ENCODE data around the gene MARS1.
A peak's percentile ranks its signal among the peaks of the same experiment; 100 is the strongest.

The MARS1 gene

GRCh38 chr12:57452181-57452936 lies 35.5 kb upstream of the MARS1 start (continued):
- TF ChIP-seq AEBP2 (tag by site-specific recombination; IDR thresholded peaks at IDR 0.05; ENCODE audit: borderline replicate concordance), result no peak
- peak; percentile 47; the same call in 1 of the 2 replicates for TF ChIP-seq ZNF335 (tag by site-specific recombination; conservative IDR thresholded peaks at IDR 0.05)
- peak; percentile 22; the same call in 1 of the 2 replicates for TF ChIP-seq SP2 (tag by site-specific recombination; IDR thresholded peaks at IDR 0.05)
- no peak for TF ChIP-seq ZNF704 (tag by site-specific recombination; IDR thresholded peaks at IDR 0.05)
- no peak for TF ChIP-seq ZNF19 (tag by site-specific recombination; IDR thresholded peaks at IDR 0.05; ENCODE audit: low read depth)
- TF ChIP-seq ZNF529 (tag by site-specific recombination; IDR thresholded peaks at IDR 0.05; ENCODE audit: insufficient replicate concordance), result no peak
- TF ChIP-seq ZNF645 (tag by site-specific recombination; IDR thresholded peaks at IDR 0.05), result no peak
- TF ChIP-seq ZNF501 (tag by site-specific recombination; IDR thresholded peaks at IDR 0.05), result no peak; the same call in 1 of the 2 replicates
- TF ChIP-seq ZNF449 (tag by site-specific recombination; IDR thresholded peaks at IDR 0.05), result peak; percentile 90
- no peak for TF ChIP-seq ZNF785 (tag by site-specific recombination; IDR thresholded peaks at IDR 0.05)
- peak; percentile 84 for TF ChIP-seq ZNF629 (tag by site-specific recombination; IDR thresholded peaks at IDR 0.05)
- no peak for TF ChIP-seq ZNF48 (tag by site-specific recombination; IDR thresholded peaks at IDR 0.05)
- no peak for TF ChIP-seq ZNF274 (IDR thresholded peaks at IDR 0.05; ENCODE audit: low read length)
- TF ChIP-seq ZNF274 (tag by site-specific recombination; IDR thresholded peaks at IDR 0.05; ENCODE audit: borderline replicate concordance), result no peak
- TF ChIP-seq KLF16 (tag by site-specific recombination; IDR thresholded peaks at IDR 0.05), result peak; percentile 57; the same call in 1 of the 2 replicates
- no peak for TF ChIP-seq ZNF362 (tag by site-specific recombination; IDR thresholded peaks at IDR 0.05)
- no peak for TF ChIP-seq ZNF548 (tag by site-specific recombination; IDR thresholded peaks at IDR 0.05)
- TF ChIP-seq ZNF600 (tag by site-specific recombination; IDR thresholded peaks at IDR 0.05), result peak; percentile 97

GRCh38 chr12:57452937-57453509 lies 34.8 kb upstream of the MARS1 start:
- H3K4me1 ChIP-seq (ENCODE audit: control insufficient read depth, insufficient read depth, low read length), result peaks cover 7% of the 10 kb centered on the region; the same call in 1 of the 2 replicates
- no peak overlapping the region for H3K27ac ChIP-seq (ENCODE audit: extremely low read depth, low read depth, low read length)
- no peaks in the 10 kb centered on the region for H3K36me3 ChIP-seq (ENCODE audit: control insufficient read depth in 2 of 2, insufficient read depth in 1 of 2, low read length in 2 of 2)
- H3K4me3 ChIP-seq (ENCODE audit: low read depth, low read length), result no peak overlapping the region
- CTCF ChIA-PET, result interaction anchor here (0.6 to 9.7 kb wide), 50 partner anchors 8 to 239 kb away, joined by 3 to 219 read pairs (median 6); partner anchors contain the start of genes INHBC, NXPH4, SHMT2 and STAC3
- POLR2A ChIA-PET, result interaction anchor here (0.6 to 1.4 kb wide), 7 partner anchors 134 to 224 kb away, joined by 3 to 5 read pairs (median 4); partner anchors contain the start of gene SHMT2
- no peaks in the 10 kb centered on the region for H3K9me3 ChIP-seq (ENCODE audit: control insufficient read depth, insufficient read depth, low read depth, low read length)
- TF ChIP-seq ZSCAN5A (tag by site-specific recombination; IDR thresholded peaks at IDR 0.05) (no peak), ZNF692 (tag by site-specific recombination; IDR thresholded peaks at IDR 0.05) (peak; percentile 29; the same call in 1 of the 2 replicates), INSM2 (tag by site-specific recombination; IDR thresholded peaks at IDR 0.05) (no peak)
